Body of pancreas (tissue), 4 donors: ENCODE measurements around the gene CMIP. TPM values are rescaled to one million over a fixed set of nuclear protein-coding genes. Genes with fewer than 3 reads are reported as not detected.

Source experiments
- ATAC-seq: fragments of 150-250 bp; one replicate; pipeline ENCODE4 v1.9.1; 2016
- DNase-seq, 4 donors: peaks; one replicate each; pipeline ENCODE4 v3.0.0-alpha.2; 2019
- H3K27ac ChIP-seq, 4 donors: fragments of 200-600 bp; sonication (generic); 1 replicate in 3 of 4; 2 replicates in 1 of 4; pipeline versions ENCODE4 v1.5.1 to v1.6.1; 2016 to 2019; ENCODE audit warnings: mild to moderate bottlenecking in 1 of 4, mixed read lengths in 1 of 4, moderate library complexity in 1 of 4
- H3K27me3 ChIP-seq, 2 donors: fragments of 200-600 bp; sonication (generic); one replicate each; pipeline ENCODE4 v1.6.0; 2016; ENCODE audit warnings: mild to moderate bottlenecking in 1 of 2
- H3K36me3 ChIP-seq, 2 donors: fragments of 200-600 bp; sonication (generic); replicated peaks in 1 of 2; 2 replicates each; pipeline ENCODE4 v1.5.1; 2016; ENCODE audit warnings: low read depth in 2 of 2; ENCODE audit not compliant: insufficient read depth in 1 of 2
- H3K4me1 ChIP-seq: fragments of 200-600 bp; sonication (generic); one replicate; pipeline ENCODE4 v1.6.0; 2016
- H3K4me3 ChIP-seq, 2 donors: fragments of 200-600 bp; sonication (generic); 1 replicate in 1 of 2; 2 replicates in 1 of 2; pipeline ENCODE4 v1.5.1; 2016 to 2019
- H3K9me3 ChIP-seq, 3 donors: fragments of 200-600 bp; sonication (generic); 1 replicate in 2 of 3; 2 replicates in 1 of 3; pipeline ENCODE4 v1.5.1; 2016
- CTCF ChIP-seq, 7 experiments: fragments of 450-650 bp in 4 of 7; fragments of 200-600 bp in 3 of 7; sonication (generic) in 3 of 7; IDR thresholded peaks; one replicate each; pipeline ENCODE4 v1.5.1; 2016 to 2019; ENCODE audit warnings: antibody characterized with exemption in 7 of 7
- POLR2A ChIP-seq, 3 donors: fragments of 450-650 bp; IDR thresholded peaks; one replicate each; pipeline ENCODE4 v1.6.1; 2016; ENCODE audit warnings: antibody characterized with exemption in 3 of 3, mild to moderate bottlenecking in 2 of 3
- WGBS, 2 donors: methylation state at CpG; one replicate each; pipeline ENCODE4 v1.1.5; 2017; 5-methylcytosine and 5-hydroxymethylcytosine counted together
- intact Hi-C: fragments of 100-400 bp; cut with DNase I; formaldehyde crosslinking; loops from one replicate; pipeline ENCODE4 v1.15.1; 2023
- total RNA-seq, 2 donors: library from RNA; depleted of rRNA; stranded (reverse); fragments of >200 nt; gene quantifications; one replicate each; pipeline ENCODE4 v1.1.0, GENCODE V29; 2016

The CMIP gene
- total RNA-seq, 2 donors from 2014 or later: 18.7 to 18.8 TPM

DNA sequence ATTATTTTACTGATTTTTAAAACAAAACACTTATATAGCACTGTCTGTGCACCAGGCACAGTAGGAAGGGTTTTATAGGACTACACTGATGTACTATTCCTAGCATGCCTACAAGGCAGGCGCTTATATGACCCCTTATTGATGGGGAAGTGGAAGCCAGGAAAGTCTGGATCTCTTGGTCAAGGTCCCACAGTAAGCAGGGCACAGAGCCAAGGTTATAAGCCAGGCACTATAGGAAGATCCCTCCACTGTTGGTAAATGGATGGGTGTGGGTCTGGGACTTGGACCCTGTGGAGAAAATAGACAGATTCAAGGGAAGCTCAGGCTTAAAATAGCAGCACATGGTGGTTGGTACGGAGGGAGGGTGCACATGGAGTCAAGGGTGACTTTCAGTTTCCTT is 275.4 kb downstream of the CMIP start:
- no peak for ATAC-seq
- WGBS, 2 donors: 82 to 89% methylated on average over 2 of the region's 2 CpGs
- H3K27me3 ChIP-seq: peaks cover 0 to 2% of the 10 kb centered on the region in 2 donors
- DNase-seq: no peak
- H3K36me3 ChIP-seq: no peaks in the 10 kb centered on the region
- TF ChIP-seq CTCF (IDR thresholded peaks at IDR 0.05): no peak
- no peak for TF ChIP-seq POLR2A (IDR thresholded peaks at IDR 0.05)
- no peak overlapping the region for H3K4me3 ChIP-seq
- intact Hi-C loops: loop anchor here (5.0 to 10.0 kb wide), 2 partner anchors 85 to 318 kb away; no protein-coding TSS in a partner anchor
- H3K9me3 ChIP-seq: no peaks in the 10 kb centered on the region
- no peak overlapping the region for H3K27ac ChIP-seq
- no peaks in the 10 kb centered on the region for H3K4me1 ChIP-seq

- peaks cover 0 to 4% of the 10 kb centered on the region in 2 donors for H3K27me3 ChIP-seq
- TF ChIP-seq CTCF (IDR thresholded peaks at IDR 0.05): no peak
- TF ChIP-seq POLR2A (IDR thresholded peaks at IDR 0.05): no peak
- H3K4me3 ChIP-seq: no peak overlapping the region
- intact Hi-C loops: loop anchor here (5.0 to 10.0 kb wide), 2 partner anchors 86 to 319 kb away; no protein-coding TSS in a partner anchor
- no peak for DNase-seq
- H3K27ac ChIP-seq: no peak overlapping the region
- no peak for ATAC-seq
- H3K9me3 ChIP-seq: no peaks in the 10 kb centered on the region
- 53 to 59% methylated on average over 10 of the region's 10 CpGs for WGBS, 2 donors
- H3K4me1 ChIP-seq: no peaks in the 10 kb centered on the region
- no peaks in the 10 kb centered on the region for H3K36me3 ChIP-seq
Measured at GRCh38 chr16:81720973-81721906, 276.6 kb downstream of the CMIP start.

DNA sequence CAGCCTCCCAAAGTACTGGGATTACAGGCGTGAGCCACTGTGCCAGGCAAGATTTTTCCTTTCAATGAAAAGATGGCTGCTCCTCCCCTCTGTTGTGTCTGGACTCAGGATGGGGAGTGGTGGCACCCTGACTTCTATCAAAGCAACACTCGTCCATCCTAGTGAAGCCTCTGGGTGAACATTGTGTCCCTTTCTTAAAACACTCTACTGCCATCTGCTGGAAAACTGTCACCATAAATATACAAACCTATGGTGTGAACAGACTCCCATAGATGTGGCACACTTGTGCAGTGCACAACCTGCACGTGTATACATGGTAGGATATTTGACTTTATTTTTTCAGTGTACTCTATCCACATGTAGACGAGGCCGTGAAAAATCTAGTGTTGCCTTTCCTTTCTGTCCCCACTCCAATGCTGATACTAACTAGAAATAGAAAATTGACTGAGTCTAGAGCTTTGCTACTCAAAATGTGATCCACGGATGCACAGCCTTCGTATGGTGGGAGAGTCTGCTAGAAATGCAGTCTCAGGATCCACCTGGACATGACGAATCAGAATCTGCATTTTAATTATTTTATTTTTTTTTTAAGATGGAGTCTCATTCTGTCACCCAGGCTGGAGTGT is 278.6 kb downstream of the CMIP start:
- H3K27me3 ChIP-seq: peaks cover 0 to 4% of the 10 kb centered on the region in 2 donors
- DNase-seq: peak in 3 of 4 donors; percentile 30 to 70 (median 53)
- no peaks in the 10 kb centered on the region for H3K36me3 ChIP-seq
- no peaks in the 10 kb centered on the region for H3K9me3 ChIP-seq
- intact Hi-C loops: loop anchor here (5.0 to 10.0 kb wide), 2 partner anchors 88 to 321 kb away; no protein-coding TSS in a partner anchor
- H3K4me1 ChIP-seq: no peaks in the 10 kb centered on the region
- WGBS, 2 donors: 22 to 24% methylated on average over 8 of the region's 8 CpGs
- ATAC-seq: peak; percentile 87
- no peak overlapping the region for H3K27ac ChIP-seq
- H3K4me3 ChIP-seq: no peak overlapping the region
- peak; percentile 46 to 85 (median 78) for TF ChIP-seq CTCF (IDR thresholded peaks at IDR 0.05)
- TF ChIP-seq POLR2A (IDR thresholded peaks at IDR 0.05): no peak

DNA sequence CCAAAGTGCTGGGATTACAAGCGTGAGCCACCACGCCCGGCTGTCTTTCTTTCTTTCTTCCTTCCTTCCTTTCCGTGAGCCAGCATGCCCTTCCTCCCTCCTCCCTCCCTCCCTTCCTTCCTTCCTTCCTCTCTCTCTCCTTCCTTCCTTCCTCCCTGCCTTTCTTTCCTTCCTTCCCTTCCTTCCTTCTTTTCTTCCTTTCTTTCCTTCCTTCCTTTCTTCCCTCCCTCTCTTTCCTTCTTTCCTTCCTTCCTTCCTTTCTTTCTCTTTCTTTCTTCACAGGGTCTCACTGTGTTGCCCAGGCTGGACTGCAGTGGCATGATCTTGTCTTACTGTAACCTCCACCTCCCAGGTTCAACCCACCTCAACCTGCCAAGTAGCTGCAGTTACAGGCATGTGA is 283.8 kb downstream of the CMIP start:
- peaks cover 0 to 4% of the 10 kb centered on the region in 2 donors for H3K27me3 ChIP-seq
- 81 to 84% methylated on average over 4 of the region's 4 CpGs for WGBS, 2 donors
- DNase-seq: no peak
- peaks cover 9% of the 10 kb centered on the region for H3K4me1 ChIP-seq
- H3K9me3 ChIP-seq: no peaks in the 10 kb centered on the region
- TF ChIP-seq CTCF (IDR thresholded peaks at IDR 0.05) (no peak), POLR2A (IDR thresholded peaks at IDR 0.05) (no peak)
- ATAC-seq: no peak
- H3K27ac ChIP-seq: no peak overlapping the region
- H3K36me3 ChIP-seq: no peaks in the 10 kb centered on the region
- no peak overlapping the region for H3K4me3 ChIP-seq
- intact Hi-C loops: loop anchor here (10.0 kb wide), 1 partner anchor 94 kb away; no protein-coding TSS in a partner anchor
